ENCODE measurements around the gene PTGR2.
A peak's percentile ranks its signal among the peaks of the same experiment; 100 is the strongest.
"Not testable (repeated sequence)": the region's sequence is repeated elsewhere in the genome, so short reads cannot be mapped to it uniquely, and the experiment has no call there.

Gene PTGR2

GRCh38 chr14:73846947-73847346 lies 4.7 kb upstream of the PTGR2 start:
- no peak overlapping the region for H3K4me3 ChIP-seq (ENCODE audit: low read depth, low read length)

GRCh38 chr14:73851000-73851399 lies 631 bp upstream of the PTGR2 start:
- peak overlapping the region; percentile 56 for H3K4me3 ChIP-seq (ENCODE audit: low read depth, low read length)
- no peak for TF ChIP-seq CTCF (IDR thresholded peaks at IDR 0.05; ENCODE audit: low read depth, low read length)

More at GRCh38 chr14:73846947-73847346, 4.7 kb upstream of the PTGR2 start:
- no peak for TF ChIP-seq CTCF (IDR thresholded peaks at IDR 0.05; ENCODE audit: low read depth, low read length)

GRCh38 chr14:73859145-73859544 lies 7.5 kb downstream of the PTGR2 start:
- TF ChIP-seq CTCF (IDR thresholded peaks at IDR 0.05; ENCODE audit: low read depth, low read length): no peak

GRCh38 chr14:73861073-73861472 lies 9.4 kb downstream of the PTGR2 start:
- no peak for TF ChIP-seq CTCF (IDR thresholded peaks at IDR 0.05; ENCODE audit: low read depth, low read length)
- no peak overlapping the region for H3K4me3 ChIP-seq (ENCODE audit: low read depth, low read length)

More at GRCh38 chr14:73859145-73859544, 7.5 kb downstream of the PTGR2 start:
- no peak overlapping the region for H3K4me3 ChIP-seq (ENCODE audit: low read depth, low read length)

GRCh38 chr14:73862480-73862879 lies 10.8 kb downstream of the PTGR2 start:
- TF ChIP-seq CTCF (IDR thresholded peaks at IDR 0.05; ENCODE audit: low read depth, low read length): no peak
- H3K4me3 ChIP-seq (ENCODE audit: low read depth, low read length): no peak overlapping the region

- no peak overlapping the region for H3K4me3 ChIP-seq (ENCODE audit: low read depth, low read length)
- TF ChIP-seq CTCF (IDR thresholded peaks at IDR 0.05; ENCODE audit: low read depth, low read length): no peak
Observed at GRCh38 chr14:73863209-73863608, 11.6 kb downstream of the PTGR2 start.

- no peak for TF ChIP-seq CTCF (IDR thresholded peaks at IDR 0.05; ENCODE audit: low read depth, low read length)
Observed at GRCh38 chr14:73865534-73866113, 14.0 kb downstream of the PTGR2 start.

GRCh38 chr14:73869754-73870153 lies 18.1 kb downstream of the PTGR2 start:
- H3K4me3 ChIP-seq (ENCODE audit: low read depth, low read length): not testable (repeated sequence)

More at GRCh38 chr14:73865534-73866113, 14.0 kb downstream of the PTGR2 start:
- H3K4me3 ChIP-seq (ENCODE audit: low read depth, low read length): no peak overlapping the region

All from WI38 (cell line).